Stimulated activated memory B cell treated with anti-CD40 and anti-IgM and Interleukin-4, amounts not matched to agents 10 μg/mL and 1 μg/mL and 100 μg/mL, for 72 hours (primary cell): Measurements from ENCODE around the gene UNC5A.

Experiments
- ATAC-seq: fragments of 150-1000 bp; cut with Tn5 transposase; 2 replicates; pipeline ENCODE4 v1.10.0; 2021
- H3K27ac Mint-ChIP-seq: one replicate; pipeline ENCODE4 v1.8.0; 2022; ENCODE audit warnings: mild to moderate bottlenecking, mixed read lengths
- H3K27me3 Mint-ChIP-seq: one replicate; pipeline ENCODE4 v1.8.0; 2022; ENCODE audit warnings: mixed read lengths
- H3K36me3 Mint-ChIP-seq: one replicate; pipeline ENCODE4 v1.8.0; 2022; ENCODE audit warnings: mixed read lengths
- H3K4me1 Mint-ChIP-seq: one replicate; pipeline ENCODE4 v1.8.0; 2022; ENCODE audit warnings: mixed read lengths
- H3K4me3 Mint-ChIP-seq: one replicate; pipeline ENCODE4 v1.8.0; 2022; ENCODE audit warnings: mild to moderate bottlenecking, moderate library complexity, mixed read lengths
- H3K9me3 Mint-ChIP-seq: one replicate; pipeline ENCODE4 v1.8.0; 2022; ENCODE audit warnings: mixed read lengths

The UNC5A gene

DNA sequence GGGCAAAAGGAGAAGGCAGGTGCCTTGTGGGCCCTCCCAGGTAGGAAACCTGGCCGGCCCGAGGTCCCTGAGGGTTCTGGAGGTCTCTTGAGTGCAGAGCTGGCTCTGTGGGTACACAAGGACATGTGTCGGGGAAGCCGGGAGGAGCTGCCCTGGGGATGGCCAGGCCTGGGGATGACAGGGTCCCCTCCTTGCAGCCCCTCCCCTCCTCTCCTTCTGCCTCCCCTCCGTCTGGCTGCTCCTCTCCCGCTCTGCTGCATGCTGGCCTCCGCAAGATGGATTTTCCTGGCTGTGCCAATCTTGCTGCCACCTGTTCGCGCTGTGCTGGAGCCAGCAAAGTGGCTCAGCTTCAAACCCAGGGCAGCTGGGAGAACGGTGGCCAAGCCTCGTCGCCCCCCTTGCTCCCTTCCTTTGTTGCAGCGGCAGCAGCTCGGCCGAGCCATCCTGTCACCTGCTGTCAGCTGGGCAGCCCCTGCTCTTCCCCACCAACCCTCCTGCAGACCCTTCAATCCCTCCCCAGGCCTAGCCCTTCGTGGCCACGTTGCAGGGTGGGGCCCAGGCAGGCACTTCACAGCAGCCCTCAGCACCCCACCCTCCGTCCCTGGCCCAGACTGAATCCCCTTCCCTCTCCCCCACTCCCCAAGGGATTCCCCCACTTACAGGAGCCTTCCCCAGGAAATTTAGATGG lies 17.6 kb upstream of the UNC5A start:
- Mint-ChIP-seq H3K27me3 (peaks cover 86% of the 10 kb centered on the region), H3K36me3 (no peaks in the 10 kb centered on the region), H3K4me3 (no peak overlapping the region), H3K9me3 (no peaks in the 10 kb centered on the region), H3K4me1 (no peaks in the 10 kb centered on the region), H3K27ac (no peak overlapping the region)
- no peak for ATAC-seq

DNA sequence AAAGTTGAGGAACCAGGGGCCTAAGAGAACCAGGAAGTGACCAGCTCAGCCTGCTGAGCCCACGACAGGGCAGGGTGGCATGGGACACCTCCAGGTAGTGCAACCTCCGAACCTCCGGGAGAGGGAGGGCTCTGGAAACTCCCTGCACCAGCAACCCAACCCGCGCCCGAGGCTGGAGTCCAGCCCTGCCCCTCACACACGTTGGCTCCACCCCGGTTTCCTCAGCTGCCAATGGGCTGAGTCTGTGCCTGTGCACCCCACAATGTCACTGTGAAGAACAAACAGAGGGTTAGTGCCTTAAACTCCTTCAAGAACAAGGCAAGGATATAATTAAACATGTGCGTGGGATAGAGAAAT lies 17.0 kb upstream of the UNC5A start:
- ATAC-seq: no peak
- Mint-ChIP-seq H3K4me3 (no peak overlapping the region), H3K4me1 (no peaks in the 10 kb centered on the region), H3K36me3 (no peaks in the 10 kb centered on the region), H3K27me3 (peaks cover 80% of the 10 kb centered on the region), H3K27ac (no peak overlapping the region), H3K9me3 (no peaks in the 10 kb centered on the region)

GRCh38 chr5:176793736-176794135 lies 16.6 kb upstream of the UNC5A start:
- Mint-ChIP-seq H3K36me3 (no peaks in the 10 kb centered on the region), H3K27ac (no peak overlapping the region), H3K9me3 (no peaks in the 10 kb centered on the region), H3K27me3 (peaks cover 76% of the 10 kb centered on the region), H3K4me3 (no peak overlapping the region), H3K4me1 (no peaks in the 10 kb centered on the region)
- no peak for ATAC-seq

- Mint-ChIP-seq H3K27ac (no peak overlapping the region), H3K4me3 (no peak overlapping the region), H3K9me3 (no peaks in the 10 kb centered on the region), H3K27me3 (peaks cover 68% of the 10 kb centered on the region), H3K4me1 (no peaks in the 10 kb centered on the region), H3K36me3 (no peaks in the 10 kb centered on the region)
- no peak for ATAC-seq
Observed at GRCh38 chr5:176794509-176794908, 15.8 kb upstream of the UNC5A start.

GRCh38 chr5:176796411-176796810 lies 13.9 kb upstream of the UNC5A start:
- no peak for ATAC-seq
- Mint-ChIP-seq H3K4me3 (no peak overlapping the region), H3K4me1 (no peaks in the 10 kb centered on the region), H3K9me3 (no peaks in the 10 kb centered on the region), H3K27ac (no peak overlapping the region), H3K27me3 (peaks cover 61% of the 10 kb centered on the region), H3K36me3 (no peaks in the 10 kb centered on the region)

GRCh38 chr5:176796970-176797369 lies 13.4 kb upstream of the UNC5A start:
- H3K4me3 Mint-ChIP-seq: no peak overlapping the region
- no peak overlapping the region for H3K27ac Mint-ChIP-seq
- H3K27me3 Mint-ChIP-seq: peaks cover 55% of the 10 kb centered on the region
- ATAC-seq: no peak
- H3K9me3 Mint-ChIP-seq: no peaks in the 10 kb centered on the region
- H3K4me1 Mint-ChIP-seq: no peaks in the 10 kb centered on the region
- H3K36me3 Mint-ChIP-seq: no peaks in the 10 kb centered on the region

GRCh38 chr5:176797456-176798050 lies 12.8 kb upstream of the UNC5A start:
- no peaks in the 10 kb centered on the region for H3K9me3 Mint-ChIP-seq

GRCh38 chr5:176798086-176798876 lies 12.1 kb upstream of the UNC5A start:
- Mint-ChIP-seq H3K27ac (no peak overlapping the region), H3K4me1 (no peaks in the 10 kb centered on the region), H3K27me3 (peaks cover 50% of the 10 kb centered on the region), H3K4me3 (no peak overlapping the region), H3K36me3 (no peaks in the 10 kb centered on the region), H3K9me3 (no peaks in the 10 kb centered on the region)
- no peak for ATAC-seq

More at GRCh38 chr5:176797456-176798050, 12.8 kb upstream of the UNC5A start:
- H3K27ac Mint-ChIP-seq: no peak overlapping the region
- peaks cover 50% of the 10 kb centered on the region for H3K27me3 Mint-ChIP-seq
- no peak for ATAC-seq
- H3K36me3 Mint-ChIP-seq: no peaks in the 10 kb centered on the region
- no peak overlapping the region for H3K4me3 Mint-ChIP-seq
- no peaks in the 10 kb centered on the region for H3K4me1 Mint-ChIP-seq

DNA sequence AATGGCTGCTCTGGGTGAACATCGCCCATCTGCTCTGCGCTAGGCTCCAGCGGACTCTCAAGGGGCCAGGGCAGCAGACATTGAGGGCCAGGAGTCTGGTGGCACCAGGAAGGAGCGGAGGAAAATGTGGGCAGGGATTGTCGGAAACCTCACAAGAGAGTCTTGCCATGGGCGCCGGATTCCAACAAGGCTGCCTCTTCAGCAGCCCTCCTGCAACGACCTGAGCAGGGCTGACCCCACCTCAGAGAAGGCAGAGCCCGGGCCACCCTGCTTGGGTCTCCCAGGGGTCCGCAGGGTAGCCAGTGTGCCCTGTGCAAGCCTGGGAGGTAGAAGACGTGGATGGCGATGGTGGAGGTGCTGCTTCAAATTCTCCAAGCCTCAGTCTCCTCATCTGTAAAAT lies 11.4 kb upstream of the UNC5A start:
- no peaks in the 10 kb centered on the region for H3K9me3 Mint-ChIP-seq
- ATAC-seq: no peak
- H3K4me1 Mint-ChIP-seq: no peaks in the 10 kb centered on the region
- H3K36me3 Mint-ChIP-seq: no peaks in the 10 kb centered on the region
- H3K27ac Mint-ChIP-seq: no peak overlapping the region
- H3K4me3 Mint-ChIP-seq: no peak overlapping the region
- H3K27me3 Mint-ChIP-seq: peaks cover 50% of the 10 kb centered on the region

- Mint-ChIP-seq H3K4me1 (no peaks in the 10 kb centered on the region), H3K9me3 (no peaks in the 10 kb centered on the region), H3K27ac (no peak overlapping the region), H3K36me3 (no peaks in the 10 kb centered on the region), H3K27me3 (peaks cover 50% of the 10 kb centered on the region), H3K4me3 (no peak overlapping the region)
- no peak for ATAC-seq
Observed at GRCh38 chr5:176799488-176799887, 10.9 kb upstream of the UNC5A start.

GRCh38 chr5:176800024-176800423 lies 10.3 kb upstream of the UNC5A start:
- H3K27ac Mint-ChIP-seq: no peak overlapping the region
- no peak for ATAC-seq
- H3K4me3 Mint-ChIP-seq: no peak overlapping the region
- no peaks in the 10 kb centered on the region for H3K36me3 Mint-ChIP-seq
- no peaks in the 10 kb centered on the region for H3K9me3 Mint-ChIP-seq
- peaks cover 44% of the 10 kb centered on the region for H3K27me3 Mint-ChIP-seq
- no peaks in the 10 kb centered on the region for H3K4me1 Mint-ChIP-seq

GRCh38 chr5:176802116-176802784 lies 8.1 kb upstream of the UNC5A start:
- Mint-ChIP-seq H3K27me3 (peaks cover 39% of the 10 kb centered on the region), H3K9me3 (no peaks in the 10 kb centered on the region), H3K27ac (no peak overlapping the region), H3K36me3 (no peaks in the 10 kb centered on the region), H3K4me3 (no peak overlapping the region), H3K4me1 (no peaks in the 10 kb centered on the region)
- ATAC-seq: no peak

DNA sequence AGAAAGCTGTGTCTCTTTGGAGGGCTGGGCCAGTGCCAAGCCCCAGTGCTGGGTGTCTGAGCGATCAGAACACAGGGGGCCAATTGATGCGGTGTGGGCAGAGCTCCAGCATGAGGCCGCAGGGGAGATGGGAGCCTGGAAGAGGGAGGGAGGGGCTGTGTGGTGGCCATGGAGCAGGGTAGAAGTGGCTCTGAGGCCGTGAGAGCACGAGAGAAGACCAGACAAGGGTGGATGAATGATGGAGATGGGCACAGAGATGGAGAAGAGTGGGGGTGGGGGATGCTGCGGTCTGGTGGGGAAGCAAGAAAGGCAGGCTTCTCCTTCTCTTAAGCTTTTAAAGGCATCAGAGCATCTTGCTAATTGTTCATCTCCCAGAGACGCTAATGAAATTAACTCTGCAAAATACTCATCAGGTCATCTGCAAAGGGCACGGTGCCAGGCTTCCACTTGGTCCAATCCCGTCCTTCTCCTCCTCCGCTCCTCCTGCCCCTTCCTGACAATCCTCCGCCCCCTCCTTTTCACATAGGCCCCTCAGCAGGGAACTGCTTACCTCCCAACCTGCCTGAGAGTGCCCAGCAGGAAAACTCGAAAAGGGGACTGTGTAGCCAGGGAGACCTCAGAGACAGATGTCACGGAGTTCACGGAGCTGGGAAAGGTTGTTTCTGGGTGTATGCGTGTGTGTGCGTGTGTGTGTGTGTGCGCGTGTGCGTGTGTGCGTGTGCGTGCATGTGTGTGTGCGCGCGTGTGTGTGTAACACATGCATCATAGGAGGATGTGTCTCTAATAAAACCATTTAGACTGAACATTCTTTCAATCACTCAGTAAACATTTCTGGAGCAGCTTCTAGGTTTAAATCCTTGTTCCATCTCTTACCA lies 7.1 kb upstream of the UNC5A start:
- no peak for ATAC-seq
- Mint-ChIP-seq H3K4me3 (no peak overlapping the region), H3K27ac (no peak overlapping the region), H3K9me3 (no peaks in the 10 kb centered on the region), H3K27me3 (peaks cover 46% of the 10 kb centered on the region), H3K4me1 (no peaks in the 10 kb centered on the region), H3K36me3 (no peaks in the 10 kb centered on the region)

DNA sequence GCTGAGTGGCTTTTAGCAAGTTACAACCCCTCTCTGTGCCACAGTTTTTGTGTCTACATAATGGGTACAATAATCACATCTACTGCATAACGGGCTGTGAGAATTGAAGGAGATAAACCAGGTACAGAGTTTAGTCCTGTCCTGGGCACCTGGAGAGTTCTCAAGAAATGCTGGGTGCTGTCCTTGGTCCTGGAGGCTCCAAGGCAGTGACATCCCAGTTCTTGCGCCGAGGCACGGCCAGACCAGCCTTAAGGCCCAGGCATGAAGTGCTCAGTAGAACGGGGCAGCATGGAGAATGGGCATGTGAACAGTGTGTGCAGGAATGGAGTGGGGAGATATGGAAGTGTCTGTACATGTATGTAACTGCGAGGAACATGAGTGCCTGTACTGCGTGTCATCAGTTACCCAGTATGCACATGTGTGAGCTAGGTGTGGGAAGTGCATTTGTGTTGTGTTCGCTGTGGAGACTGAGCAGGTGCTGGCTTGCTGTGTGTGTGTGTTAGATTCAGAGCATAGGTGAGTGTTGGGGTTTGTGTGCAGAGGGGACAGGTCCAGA lies 6.3 kb upstream of the UNC5A start:
- Mint-ChIP-seq H3K36me3 (no peaks in the 10 kb centered on the region), H3K4me3 (no peak overlapping the region), H3K4me1 (peaks cover under 1% of the 10 kb centered on the region), H3K27me3 (peaks cover 53% of the 10 kb centered on the region), H3K9me3 (no peaks in the 10 kb centered on the region), H3K27ac (no peak overlapping the region)
- ATAC-seq: no peak
